Stimulated activated CD8-positive, alpha-beta memory T cell treated with anti-CD3 and anti-CD28 coated beads, Interleukin-7, amount 100 ng/mL, for 24 hours (primary cell): ENCODE data around the gene BGN.

Source experiments
- DNase-seq: peaks from one replicate; pipeline ENCODE4 v3.0.0-alpha.2; 2020; ENCODE audit warnings: low read depth

Gene BGN

DNA sequence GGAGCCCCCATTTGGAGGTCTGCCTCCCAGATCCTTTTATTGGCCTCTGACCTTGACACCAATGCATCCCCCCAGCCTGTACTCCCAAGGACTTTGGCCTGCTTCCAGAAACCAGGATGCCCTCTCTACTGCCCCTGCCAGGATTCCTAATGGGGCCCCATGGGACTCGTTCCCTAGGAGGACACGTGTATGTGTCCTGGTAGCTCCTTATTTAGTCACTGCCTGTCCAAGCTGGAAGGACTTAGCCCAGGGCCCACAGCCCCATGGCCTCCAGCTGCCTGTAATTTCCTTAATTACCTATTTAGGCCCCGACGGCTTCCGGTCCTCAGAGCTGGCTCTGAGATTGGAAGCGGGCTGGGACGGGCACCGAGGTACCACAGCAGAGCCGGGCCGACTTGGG lies 32.0 kb downstream of the BGN start:
- no peak for DNase-seq

DNA sequence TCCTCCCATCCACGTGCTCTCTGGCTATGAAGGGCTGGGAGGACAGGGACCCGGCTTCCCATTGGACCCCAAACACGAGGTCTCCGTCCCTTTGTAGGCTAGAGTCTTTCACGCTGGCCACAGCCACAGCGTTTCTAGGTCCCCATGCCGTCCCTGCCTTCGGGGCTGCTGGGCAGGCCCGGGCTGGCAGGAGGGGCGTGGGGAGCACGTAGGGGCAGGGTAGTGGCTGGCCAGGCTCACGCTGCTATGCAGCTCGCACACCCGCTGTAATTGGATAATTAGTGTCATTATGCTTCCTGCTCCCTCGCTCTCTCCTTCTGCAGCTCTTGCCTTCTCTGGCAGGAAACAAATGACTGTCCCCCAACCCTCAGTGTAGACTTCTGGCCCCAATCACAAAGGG lies 32.4 kb downstream of the BGN start:
- DNase-seq: no peak

DNA sequence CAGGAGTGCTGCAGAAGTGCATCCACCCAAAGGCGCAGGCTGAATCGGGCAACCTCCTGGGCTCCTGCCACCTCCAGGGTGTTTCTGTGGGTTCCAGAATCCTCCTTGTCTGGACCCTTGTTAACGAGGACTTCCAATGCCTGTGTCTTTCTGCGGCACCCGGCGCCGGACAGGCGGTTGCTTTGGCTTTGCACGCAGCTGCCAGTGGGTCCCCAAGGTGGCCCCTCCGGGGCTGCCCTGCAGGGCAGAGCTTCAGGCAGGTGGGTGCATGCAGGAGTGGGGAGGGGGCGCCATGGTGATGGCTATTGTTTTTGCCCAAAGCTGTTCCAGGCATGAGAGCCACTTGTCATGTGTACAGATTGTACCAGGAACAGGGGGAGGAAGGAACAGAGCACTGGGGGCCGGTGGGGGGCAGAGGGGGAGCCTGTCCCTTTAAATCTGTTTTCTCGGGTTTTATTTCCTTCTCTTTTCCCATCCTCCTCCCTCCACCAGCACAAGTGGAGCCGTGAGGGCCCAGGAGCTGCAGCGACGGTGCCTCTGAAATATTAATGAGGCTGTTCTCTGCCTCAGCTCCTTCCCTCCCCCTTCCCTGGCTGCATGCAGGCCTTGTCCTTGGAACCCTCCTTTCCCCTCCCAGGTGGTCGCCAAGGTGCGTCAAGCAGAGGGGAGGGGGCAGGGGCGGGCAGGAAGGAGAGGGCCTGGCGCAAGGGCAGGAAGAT lies 35.8 kb downstream of the BGN start:
- no peak for DNase-seq

DNA sequence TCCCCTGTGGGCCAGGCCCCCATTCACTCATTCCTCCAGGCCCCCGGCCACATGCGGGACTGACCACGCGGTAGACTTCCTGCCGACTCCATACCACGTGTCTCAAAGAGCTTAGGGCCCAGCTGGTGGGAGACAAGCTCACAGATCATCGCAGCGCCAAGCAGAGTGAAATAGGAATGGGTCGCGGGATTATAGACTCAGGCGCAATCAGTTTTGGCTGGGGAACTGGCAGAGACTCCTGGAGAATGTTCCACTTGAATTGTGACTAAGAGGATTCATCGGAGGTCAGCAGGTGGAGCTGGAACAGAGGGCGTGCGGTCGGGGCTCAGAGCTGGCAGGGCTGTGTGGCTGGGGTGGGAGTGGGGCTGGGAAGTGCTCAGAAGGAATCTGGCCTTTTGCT lies 38.3 kb downstream of the BGN start:
- DNase-seq: no peak

DNA sequence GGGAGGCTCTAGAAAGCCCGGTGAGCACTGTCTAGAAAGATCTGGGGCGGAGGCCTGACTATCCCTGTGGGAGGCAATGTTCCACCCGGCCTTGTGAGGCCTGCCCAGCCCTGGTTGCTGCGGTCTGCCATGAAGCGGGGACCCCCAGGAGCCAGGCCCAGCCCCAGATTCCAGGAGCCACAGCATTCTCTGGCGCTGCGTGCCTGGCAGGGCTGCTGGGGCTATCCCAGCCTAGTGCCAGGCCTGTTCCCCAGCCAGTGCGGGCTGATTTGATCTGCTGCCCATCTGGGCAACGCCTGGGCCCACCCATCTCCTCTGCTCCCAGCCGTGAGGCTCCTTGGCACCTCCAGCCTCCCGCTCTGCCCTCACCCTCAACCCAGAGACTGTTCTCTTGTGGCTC lies 42.3 kb downstream of the BGN start:
- DNase-seq: no peak

DNA sequence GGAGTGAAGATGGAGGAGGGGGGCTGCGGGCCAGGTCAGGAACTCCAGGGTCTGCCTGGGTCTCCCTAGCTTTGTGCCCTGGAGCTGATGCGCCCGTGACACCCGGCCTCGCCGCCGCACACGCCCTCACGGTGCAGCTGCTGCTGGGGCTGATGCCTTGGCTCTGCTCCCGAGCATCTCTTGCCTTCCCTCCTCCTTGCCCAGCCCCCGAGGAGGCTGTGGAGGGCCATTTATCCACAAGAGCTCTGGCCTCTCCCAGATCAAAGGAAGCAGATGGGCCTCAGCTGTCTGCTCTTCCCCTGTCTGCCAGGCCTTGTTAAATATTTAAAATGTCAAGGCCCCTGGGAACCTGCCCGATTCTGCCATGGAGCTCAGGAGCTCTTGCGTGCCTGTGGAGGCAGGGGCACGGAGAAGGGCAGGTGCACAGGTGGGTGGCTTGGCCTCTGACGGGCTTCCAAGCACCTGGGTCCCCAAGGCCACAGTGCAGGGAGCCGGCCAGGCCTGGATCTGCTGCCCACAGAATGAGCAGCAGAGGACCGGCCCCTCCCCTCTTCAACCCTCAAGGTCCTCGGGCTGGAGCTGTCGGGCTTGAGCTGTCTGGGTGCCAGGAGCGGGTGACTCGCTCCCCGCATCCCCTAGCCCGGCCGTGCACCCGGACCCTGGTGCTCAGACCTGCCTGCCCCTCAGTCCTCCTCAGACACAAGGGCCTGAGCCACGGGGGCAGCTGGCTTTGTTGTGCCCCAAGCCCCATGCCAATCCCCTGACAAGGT lies 42.9 kb downstream of the BGN start:
- no peak for DNase-seq

DNA sequence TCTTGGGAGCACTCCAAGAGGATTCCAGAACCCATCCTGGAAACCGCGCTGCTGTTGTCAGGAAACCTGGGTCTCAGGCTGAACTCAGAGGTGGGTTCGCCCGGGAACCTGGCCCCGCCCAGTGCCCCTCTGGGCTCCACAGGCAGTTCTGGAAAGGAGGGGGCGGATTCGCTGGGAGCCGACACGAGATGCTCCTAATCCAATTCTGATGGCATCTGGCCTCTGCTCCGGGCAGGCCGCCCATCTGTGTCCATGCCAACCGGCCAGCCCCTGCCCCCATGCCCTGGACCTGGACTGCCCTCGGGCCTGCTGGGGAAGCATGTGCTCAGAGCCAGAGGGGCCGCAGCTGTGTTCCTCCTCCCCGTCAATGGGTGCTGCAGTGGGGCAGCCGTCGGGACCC lies 43.6 kb downstream of the BGN start:
- DNase-seq: no peak

DNA sequence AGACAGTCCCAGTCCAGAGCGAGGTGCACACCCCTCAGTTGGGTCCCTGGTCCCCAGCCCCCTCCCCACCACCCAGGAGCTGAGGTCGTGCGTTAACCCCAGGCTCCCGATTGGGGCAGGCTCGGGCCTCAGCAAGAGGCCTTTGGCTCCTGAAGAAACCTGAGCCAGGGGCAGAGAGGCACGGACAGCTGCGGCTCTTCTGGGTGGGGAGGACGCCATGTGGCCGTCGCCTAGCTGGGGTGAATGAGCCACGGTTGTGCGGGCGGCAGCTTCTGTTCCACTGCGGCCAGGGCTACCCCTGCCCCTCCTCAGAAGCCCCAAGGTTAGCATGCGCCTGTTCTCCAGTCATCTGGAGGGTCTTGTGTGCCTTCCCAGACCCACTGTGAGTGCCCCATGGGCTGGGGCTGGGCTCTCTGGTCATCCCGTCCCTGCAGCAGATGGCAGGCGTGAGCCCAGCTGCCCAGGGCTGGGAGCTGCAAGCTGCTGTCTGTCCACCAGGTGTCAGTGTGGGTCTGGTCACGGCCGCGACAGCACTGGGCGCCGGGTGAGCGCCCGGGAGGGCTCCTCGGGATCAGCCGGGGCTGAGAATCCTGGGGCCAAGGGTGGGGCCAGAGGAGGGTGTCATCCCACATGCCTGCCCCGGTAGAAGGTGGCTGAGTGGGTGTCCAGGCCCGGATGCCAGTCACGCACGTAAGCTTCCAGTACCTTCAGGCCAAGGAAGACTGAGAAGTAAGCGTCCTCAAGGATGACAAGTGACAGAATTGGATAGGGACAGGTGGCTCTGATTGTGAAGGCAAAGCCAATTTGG lies 44.6 kb downstream of the BGN start:
- peak; percentile 9 for DNase-seq

DNA sequence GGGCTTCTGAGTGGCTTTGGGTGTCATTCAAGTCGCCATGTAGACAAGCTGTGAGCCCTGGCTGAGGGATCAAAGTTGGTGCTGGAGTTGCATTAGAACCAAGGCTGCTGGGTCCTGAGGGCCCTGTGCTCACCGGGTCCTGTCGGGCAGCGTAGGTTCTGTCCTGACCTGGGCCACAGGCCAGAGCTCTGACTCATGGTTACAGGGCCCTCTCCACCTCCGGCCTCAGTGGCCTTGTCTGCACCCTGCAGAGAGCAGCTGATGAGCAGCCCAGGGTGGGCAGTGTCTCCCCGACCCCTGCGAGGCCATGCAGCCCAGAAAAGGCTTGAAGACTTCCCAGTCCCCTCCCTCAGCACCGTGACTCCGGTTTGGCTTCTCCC lies 45.2 kb downstream of the BGN start:
- no peak for DNase-seq

DNA sequence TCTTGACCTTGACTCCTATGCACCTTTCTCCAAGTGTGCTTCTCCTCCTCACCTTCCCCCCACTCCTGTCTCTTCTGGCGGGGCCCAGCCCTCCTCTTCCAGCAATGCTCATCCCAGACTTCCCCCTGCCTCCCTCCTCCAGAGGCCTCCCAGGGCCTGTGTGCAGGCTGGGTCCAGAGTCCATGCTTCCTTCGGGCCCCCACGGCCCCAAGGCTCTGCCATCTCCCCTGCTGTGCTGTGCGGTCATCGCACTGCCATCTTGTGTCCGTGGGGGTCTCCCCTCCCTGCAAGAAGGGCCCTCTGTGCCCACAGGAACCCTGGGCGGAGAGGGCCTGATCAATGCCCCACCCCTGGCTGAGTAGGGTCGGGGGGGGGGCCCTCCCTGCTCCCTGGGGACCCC lies 49.9 kb downstream of the BGN start:
- no peak for DNase-seq

DNA sequence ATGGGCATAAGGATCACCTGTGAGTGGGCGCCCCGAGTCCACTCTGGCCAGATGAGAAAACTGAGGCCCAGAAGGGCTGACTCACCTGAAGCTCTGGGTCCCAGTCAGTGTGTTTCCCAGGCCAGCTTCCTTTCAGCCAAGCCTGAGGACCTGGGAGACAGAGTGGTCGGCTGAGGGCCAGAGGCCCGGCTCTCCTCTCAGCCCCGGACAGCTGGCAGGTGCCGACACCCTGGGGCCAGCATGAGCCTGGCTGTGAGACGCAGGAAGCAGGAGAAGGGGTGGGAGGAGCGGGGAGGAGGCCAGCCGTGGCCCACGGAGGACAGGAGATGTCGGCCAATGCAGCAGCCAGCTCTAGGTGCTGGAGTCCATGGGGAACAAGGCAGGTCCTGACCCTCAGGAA lies 51.6 kb downstream of the BGN start:
- no peak for DNase-seq

DNA sequence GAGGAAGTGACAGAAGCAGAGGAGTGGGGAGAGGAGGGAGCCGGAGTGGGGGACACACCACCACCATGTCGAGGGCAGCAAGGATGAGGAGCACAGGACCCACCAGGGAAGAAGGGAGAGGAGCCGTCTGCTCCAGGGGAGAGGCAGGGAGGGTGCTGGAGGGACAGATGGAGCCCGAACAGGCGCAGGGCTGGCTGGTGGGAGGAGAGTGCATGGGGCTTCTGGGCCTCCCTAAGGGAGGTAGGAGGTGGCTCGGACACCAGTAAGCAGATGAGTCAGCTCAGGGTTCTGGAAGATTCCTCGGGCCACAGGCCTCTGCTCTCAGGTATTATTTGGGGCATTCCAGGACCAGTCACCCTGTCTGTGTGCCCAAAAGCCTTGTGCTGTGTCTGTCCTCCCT lies 52.4 kb downstream of the BGN start:
- DNase-seq: no peak

DNA sequence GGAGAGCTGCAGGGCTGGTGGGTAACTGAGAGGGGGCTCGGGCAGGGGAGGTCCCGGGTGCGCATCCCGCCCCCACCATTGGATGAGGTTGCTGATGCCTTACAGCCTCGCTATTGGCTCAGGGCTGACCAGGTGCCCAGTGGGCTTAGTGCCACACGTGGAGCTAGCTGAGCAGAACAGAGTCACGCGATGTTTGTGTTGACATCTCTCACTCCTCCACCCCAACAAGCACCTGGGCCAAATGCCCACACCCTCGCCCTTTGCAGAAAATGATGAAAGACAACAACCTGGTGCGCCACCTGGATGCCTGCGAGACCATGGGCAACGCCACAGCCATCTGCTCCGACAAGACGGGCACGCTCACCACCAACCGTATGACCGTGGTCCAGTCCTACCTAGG lies 54.5 kb downstream of the BGN start:
- no peak for DNase-seq

DNA sequence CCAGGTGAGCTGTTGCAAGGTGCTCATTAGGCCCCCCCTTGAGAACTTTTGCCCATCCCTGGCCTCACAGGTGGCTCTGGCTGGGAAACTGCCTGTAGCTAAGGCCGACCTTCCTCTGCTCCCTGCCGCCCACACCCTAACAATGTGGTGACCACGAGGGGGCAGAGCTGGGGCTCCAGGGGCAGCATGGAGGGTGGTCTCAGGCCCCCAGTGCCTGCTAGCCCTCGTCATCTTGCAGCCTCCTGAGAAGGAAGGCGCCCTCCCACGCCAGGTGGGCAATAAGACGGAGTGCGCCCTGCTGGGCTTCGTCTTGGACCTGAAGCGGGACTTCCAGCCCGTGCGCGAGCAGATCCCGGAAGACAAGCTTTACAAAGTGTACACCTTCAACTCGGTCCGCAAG lies 55.0 kb downstream of the BGN start:
- no peak for DNase-seq

DNA sequence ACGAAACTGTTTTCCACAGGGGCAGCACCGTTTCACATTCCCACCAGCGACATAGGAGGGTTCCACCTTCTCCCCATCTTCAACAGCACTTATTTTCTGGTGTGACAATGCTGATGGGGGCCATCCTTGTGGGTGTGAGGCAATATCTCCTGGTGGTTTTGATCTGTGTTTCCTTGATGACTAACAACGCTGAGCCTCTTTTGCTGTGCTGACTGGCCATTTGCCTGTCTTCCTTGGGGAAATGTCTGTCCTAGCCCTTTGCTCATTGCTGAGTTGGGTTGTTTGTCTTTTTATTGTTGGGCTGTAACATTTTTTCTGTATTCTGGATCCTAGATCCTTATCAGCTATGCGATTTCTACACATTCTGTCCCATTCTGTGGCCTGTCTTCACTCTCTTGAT lies 56.4 kb downstream of the BGN start:
- no peak for DNase-seq

DNA sequence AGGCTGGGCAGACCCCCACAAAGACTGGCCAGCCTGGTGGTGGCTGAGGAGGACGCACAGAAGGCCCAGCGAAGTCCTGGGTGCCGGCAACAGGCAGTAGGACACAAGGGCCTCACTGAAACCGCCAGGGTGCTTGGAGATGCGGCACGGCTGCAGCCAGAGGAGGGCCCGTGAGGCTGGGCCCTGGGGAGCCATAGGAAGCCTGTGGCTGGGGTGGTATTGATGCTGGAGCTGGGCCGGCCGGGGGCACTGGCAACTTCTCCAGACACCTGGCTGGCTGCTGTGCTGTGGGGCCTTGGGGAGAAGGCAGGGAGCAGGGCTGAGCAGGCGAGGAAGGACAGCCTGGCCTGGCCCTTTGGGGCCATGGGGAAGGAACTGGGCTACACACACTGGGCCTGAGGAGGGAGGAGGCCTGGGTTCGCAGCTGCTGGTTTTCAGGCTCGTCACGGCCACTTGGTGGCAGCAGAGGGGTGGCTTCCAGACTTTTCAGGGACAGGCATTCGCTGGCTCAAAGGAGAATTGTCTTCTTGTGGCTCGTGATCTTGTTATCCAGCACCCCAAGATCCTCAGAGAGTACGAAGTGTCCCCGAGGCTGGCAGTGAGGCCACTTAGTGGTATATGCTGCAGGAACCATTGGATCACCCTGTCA lies 59.9 kb downstream of the BGN start:
- DNase-seq: peak; percentile 21

DNA sequence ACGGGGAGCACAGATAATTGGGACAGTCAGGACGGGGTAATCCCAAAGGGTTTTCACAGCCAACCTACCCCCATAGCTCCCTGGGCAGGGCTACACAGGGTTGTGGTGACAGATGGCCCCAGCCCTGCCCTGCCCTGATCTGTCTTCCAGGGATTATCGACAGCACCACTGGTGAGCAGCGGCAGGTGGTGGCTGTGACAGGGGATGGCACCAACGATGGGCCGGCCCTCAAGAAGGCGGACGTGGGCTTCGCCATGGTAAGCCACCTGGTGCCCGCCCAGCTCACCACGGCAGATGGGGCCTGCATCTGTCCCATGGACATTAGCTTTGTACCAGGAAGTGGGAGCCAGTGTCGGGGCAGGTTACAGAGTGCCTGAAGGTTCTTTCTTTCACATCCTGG lies 62.0 kb downstream of the BGN start:
- no peak for DNase-seq

DNA sequence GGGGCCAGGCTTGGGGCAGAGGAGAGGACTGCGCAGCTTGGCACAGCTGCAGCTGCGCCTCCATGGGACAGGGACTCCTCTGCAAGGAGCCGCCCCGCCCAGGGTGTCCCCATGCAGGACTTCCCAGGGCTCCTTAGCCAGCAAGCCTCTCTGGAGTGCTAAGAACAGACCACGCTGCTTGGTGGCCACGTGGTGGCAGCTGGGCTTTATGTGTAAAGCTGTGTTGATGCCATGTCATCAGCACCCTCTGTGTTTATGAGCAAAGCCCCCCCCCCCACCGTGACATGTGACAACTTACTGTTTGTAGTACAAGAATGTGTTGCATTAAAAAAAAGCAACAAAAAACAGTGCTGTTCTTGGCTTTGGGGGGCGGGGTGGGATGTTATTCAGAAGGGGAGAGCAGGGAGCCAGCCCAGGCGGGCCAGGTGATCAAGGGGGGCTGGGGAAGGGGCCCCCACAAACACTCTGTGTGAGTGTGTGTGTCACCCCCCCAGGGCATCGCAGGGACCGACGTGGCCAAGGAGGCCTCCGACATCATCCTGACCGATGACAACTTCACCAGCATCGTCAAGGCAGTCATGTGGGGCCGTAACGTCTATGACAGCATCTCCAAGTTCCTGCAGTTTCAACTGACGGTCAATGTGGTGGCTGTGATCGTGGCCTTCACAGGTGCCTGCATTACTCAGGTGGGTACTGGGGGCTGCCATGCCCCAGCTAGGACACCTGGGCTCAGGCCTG lies 63.0 kb downstream of the BGN start:
- DNase-seq: no peak
